ENCODE data around the gene PIGN.

Gene PIGN

GRCh38 chr18:62018759-62019041 lies 168.2 kb downstream of the PIGN start:
- H3K27me3 Mint-ChIP-seq (ENCODE audit: low read depth) = peaks cover 17% of the 10 kb centered on the region
- no peaks in the 10 kb centered on the region for H3K4me1 Mint-ChIP-seq (ENCODE audit: low read depth)
- H3K27ac Mint-ChIP-seq = no peak overlapping the region
- no peaks in the 10 kb centered on the region for H3K9me3 Mint-ChIP-seq
- H3K36me3 Mint-ChIP-seq (ENCODE audit: low read depth) = no peaks in the 10 kb centered on the region
- H3K4me3 Mint-ChIP-seq = no peak overlapping the region
- DNase-seq (ENCODE audit: low spot score) = no peak

GRCh38 chr18:62018034-62018758 lies 168.7 kb downstream of the PIGN start:
- Mint-ChIP-seq H3K36me3 (ENCODE audit: low read depth) (no peaks in the 10 kb centered on the region), H3K27ac (no peak overlapping the region), H3K4me3 (no peak overlapping the region), H3K27me3 (ENCODE audit: low read depth) (peaks cover 16% of the 10 kb centered on the region), H3K4me1 (ENCODE audit: low read depth) (no peaks in the 10 kb centered on the region), H3K9me3 (no peaks in the 10 kb centered on the region)
- DNase-seq (ENCODE audit: low spot score) = no peak

- H3K4me3 Mint-ChIP-seq = no peak overlapping the region
- peaks cover 13% of the 10 kb centered on the region for H3K27me3 Mint-ChIP-seq (ENCODE audit: low read depth)
- H3K27ac Mint-ChIP-seq = no peak overlapping the region
- H3K4me1 Mint-ChIP-seq (ENCODE audit: low read depth) = no peaks in the 10 kb centered on the region
- H3K36me3 Mint-ChIP-seq (ENCODE audit: low read depth) = no peaks in the 10 kb centered on the region
- no peak for DNase-seq (ENCODE audit: low spot score)
- no peaks in the 10 kb centered on the region for H3K9me3 Mint-ChIP-seq
These were observed 169.2 kb downstream of the PIGN start for GRCh38 chr18:62017618-62018017.

- no peak for DNase-seq (ENCODE audit: low spot score)
- Mint-ChIP-seq H3K27me3 (ENCODE audit: low read depth) (peaks cover 14% of the 10 kb centered on the region), H3K4me1 (ENCODE audit: low read depth) (no peaks in the 10 kb centered on the region), H3K27ac (no peak overlapping the region), H3K9me3 (peaks cover 5% of the 10 kb centered on the region), H3K4me3 (no peak overlapping the region), H3K36me3 (ENCODE audit: low read depth) (no peaks in the 10 kb centered on the region)
These were observed 175.4 kb downstream of the PIGN start for GRCh38 chr18:62011416-62011815.

- H3K27me3 Mint-ChIP-seq (ENCODE audit: low read depth) = peaks cover 13% of the 10 kb centered on the region
- no peak overlapping the region for H3K27ac Mint-ChIP-seq
- peaks cover 13% of the 10 kb centered on the region for H3K9me3 Mint-ChIP-seq
- no peak overlapping the region for H3K4me3 Mint-ChIP-seq
- no peak for DNase-seq (ENCODE audit: low spot score)
- H3K4me1 Mint-ChIP-seq (ENCODE audit: low read depth) = no peaks in the 10 kb centered on the region
- no peaks in the 10 kb centered on the region for H3K36me3 Mint-ChIP-seq (ENCODE audit: low read depth)
These were observed 177.3 kb downstream of the PIGN start for GRCh38 chr18:62009521-62009920.

GRCh38 chr18:62001396-62001795 lies 185.5 kb downstream of the PIGN start:
- DNase-seq (ENCODE audit: low spot score) = no peak
- peaks cover 5% of the 10 kb centered on the region for H3K4me1 Mint-ChIP-seq (ENCODE audit: low read depth)
- peaks cover 14% of the 10 kb centered on the region for H3K27me3 Mint-ChIP-seq (ENCODE audit: low read depth)
- peaks cover 2% of the 10 kb centered on the region for H3K36me3 Mint-ChIP-seq (ENCODE audit: low read depth)
- H3K27ac Mint-ChIP-seq = no peak overlapping the region
- peaks cover 37% of the 10 kb centered on the region for H3K9me3 Mint-ChIP-seq
- no peak overlapping the region for H3K4me3 Mint-ChIP-seq

GRCh38 chr18:61998957-61999356 lies 187.9 kb downstream of the PIGN start:
- no peak overlapping the region for H3K4me3 Mint-ChIP-seq
- no peak for DNase-seq (ENCODE audit: low spot score)
- H3K4me1 Mint-ChIP-seq (ENCODE audit: low read depth) = peaks cover 5% of the 10 kb centered on the region

GRCh38 chr18:61998335-61998734 lies 188.5 kb downstream of the PIGN start:
- no peak overlapping the region for H3K4me3 Mint-ChIP-seq

More at GRCh38 chr18:61998957-61999356, 187.9 kb downstream of the PIGN start:
- H3K27ac Mint-ChIP-seq = no peak overlapping the region
- peaks cover 2% of the 10 kb centered on the region for H3K36me3 Mint-ChIP-seq (ENCODE audit: low read depth)
- H3K27me3 Mint-ChIP-seq (ENCODE audit: low read depth) = peaks cover 11% of the 10 kb centered on the region
- H3K9me3 Mint-ChIP-seq = peaks cover 26% of the 10 kb centered on the region

GRCh38 chr18:61995618-61996017 lies 191.2 kb downstream of the PIGN start:
- no peak overlapping the region for H3K4me3 Mint-ChIP-seq
- peaks cover 2% of the 10 kb centered on the region for H3K36me3 Mint-ChIP-seq (ENCODE audit: low read depth)
- H3K27me3 Mint-ChIP-seq (ENCODE audit: low read depth) = peaks cover 17% of the 10 kb centered on the region
- H3K27ac Mint-ChIP-seq = no peak overlapping the region
- H3K9me3 Mint-ChIP-seq = peaks cover 12% of the 10 kb centered on the region
- DNase-seq (ENCODE audit: low spot score) = no peak
- H3K4me1 Mint-ChIP-seq (ENCODE audit: low read depth) = peaks cover 7% of the 10 kb centered on the region

More at GRCh38 chr18:61998335-61998734, 188.5 kb downstream of the PIGN start:
- Mint-ChIP-seq H3K9me3 (peaks cover 26% of the 10 kb centered on the region), H3K27ac (no peak overlapping the region), H3K4me1 (ENCODE audit: low read depth) (peaks cover 6% of the 10 kb centered on the region), H3K36me3 (ENCODE audit: low read depth) (peaks cover 2% of the 10 kb centered on the region), H3K27me3 (ENCODE audit: low read depth) (peaks cover 13% of the 10 kb centered on the region)
- no peak for DNase-seq (ENCODE audit: low spot score)

GRCh38 chr18:61993831-61994230 lies 193.0 kb downstream of the PIGN start:
- Mint-ChIP-seq H3K4me1 (ENCODE audit: low read depth) (peaks cover 6% of the 10 kb centered on the region), H3K27ac (no peak overlapping the region), H3K36me3 (ENCODE audit: low read depth) (no peaks in the 10 kb centered on the region), H3K9me3 (no peaks in the 10 kb centered on the region), H3K4me3 (no peak overlapping the region), H3K27me3 (ENCODE audit: low read depth) (peaks cover 17% of the 10 kb centered on the region)
- DNase-seq (ENCODE audit: low spot score) = no peak

- peaks cover 2% of the 10 kb centered on the region for H3K4me1 Mint-ChIP-seq (ENCODE audit: low read depth)
- H3K36me3 Mint-ChIP-seq (ENCODE audit: low read depth) = no peaks in the 10 kb centered on the region
- no peak for DNase-seq (ENCODE audit: low spot score)
- no peaks in the 10 kb centered on the region for H3K9me3 Mint-ChIP-seq
- H3K27ac Mint-ChIP-seq = no peak overlapping the region
- peaks cover 16% of the 10 kb centered on the region for H3K27me3 Mint-ChIP-seq (ENCODE audit: low read depth)
- H3K4me3 Mint-ChIP-seq = no peak overlapping the region
These were observed 193.9 kb downstream of the PIGN start for GRCh38 chr18:61992923-61993322.

GRCh38 chr18:61992285-61992684 lies 194.6 kb downstream of the PIGN start:
- Mint-ChIP-seq H3K27ac (no peak overlapping the region), H3K27me3 (ENCODE audit: low read depth) (peaks cover 15% of the 10 kb centered on the region), H3K4me1 (ENCODE audit: low read depth) (peaks cover 2% of the 10 kb centered on the region), H3K9me3 (no peaks in the 10 kb centered on the region), H3K36me3 (ENCODE audit: low read depth) (no peaks in the 10 kb centered on the region), H3K4me3 (no peak overlapping the region)
- DNase-seq (ENCODE audit: low spot score) = no peak

GRCh38 chr18:61991836-61992235 lies 195.0 kb downstream of the PIGN start:
- Mint-ChIP-seq H3K9me3 (no peaks in the 10 kb centered on the region), H3K27me3 (ENCODE audit: low read depth) (peaks cover 11% of the 10 kb centered on the region), H3K4me3 (no peak overlapping the region), H3K4me1 (ENCODE audit: low read depth) (peaks cover 2% of the 10 kb centered on the region), H3K27ac (no peak overlapping the region), H3K36me3 (ENCODE audit: low read depth) (no peaks in the 10 kb centered on the region)
- no peak for DNase-seq (ENCODE audit: low spot score)

- H3K36me3 Mint-ChIP-seq (ENCODE audit: low read depth) = no peaks in the 10 kb centered on the region
- H3K9me3 Mint-ChIP-seq = no peaks in the 10 kb centered on the region
- H3K4me1 Mint-ChIP-seq (ENCODE audit: low read depth) = peaks cover 2% of the 10 kb centered on the region
- peaks cover 7% of the 10 kb centered on the region for H3K27me3 Mint-ChIP-seq (ENCODE audit: low read depth)
- H3K27ac Mint-ChIP-seq = no peak overlapping the region
- DNase-seq (ENCODE audit: low spot score) = no peak
- no peak overlapping the region for H3K4me3 Mint-ChIP-seq
These were observed 195.7 kb downstream of the PIGN start for GRCh38 chr18:61991201-61991600.
